Measurements from ENCODE around the gene GORASP2.

DNA sequence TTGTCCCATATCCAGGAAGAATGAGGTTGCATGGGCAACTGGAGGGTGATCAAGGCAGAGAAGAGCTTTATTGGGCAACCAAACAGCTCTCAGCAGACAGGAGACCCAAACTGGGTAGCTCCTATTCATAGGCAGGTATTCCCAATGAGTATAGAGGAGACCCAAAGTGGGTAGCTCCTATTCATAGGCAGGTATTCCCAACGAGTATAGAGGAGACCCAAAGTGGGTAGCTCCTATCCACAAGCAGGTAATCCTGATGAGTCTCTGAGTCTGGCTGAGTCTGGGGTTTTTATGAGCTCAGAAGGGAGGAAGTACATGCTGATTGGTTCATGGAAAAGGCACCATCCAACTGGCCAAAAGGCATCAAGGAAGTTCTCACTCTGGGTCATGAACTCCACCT lies 5.3 kb upstream of the GORASP2 start:
- TF ChIP-seq POLR2AphosphoS5 (IDR thresholded peaks at IDR 0.05; ENCODE audit: low read depth, low read length) (no peak), POLR2A (IDR thresholded peaks at IDR 0.05; ENCODE audit: borderline replicate concordance, extremely low read depth, insufficient read depth, insufficient read length) (no peak), CTCF (IDR thresholded peaks at IDR 0.05 in 2 of 3, conservative IDR thresholded peaks at IDR 0.05 in 1 of 3; ENCODE audit: borderline replicate concordance in 1 of 3, insufficient read depth in 1 of 3, low read depth in 2 of 3, low read length in 2 of 3) (no peak), ZNF274 (IDR thresholded peaks at IDR 0.05; ENCODE audit: low read depth, low read length) (no peak), EZH2 (IDR thresholded peaks at IDR 0.05) (no peak), CEBPB (IDR thresholded peaks at IDR 0.05; ENCODE audit: low read depth) (no peak), YY1 (IDR thresholded peaks at IDR 0.05; ENCODE audit: extremely low read depth, insufficient replicate concordance, low read depth, low read length) (no peak), RAD21 (IDR thresholded peaks at IDR 0.05; ENCODE audit: low read depth) (no peak), SP1 (IDR thresholded peaks at IDR 0.05; ENCODE audit: low read depth) (no peak), EGR1 (IDR thresholded peaks at IDR 0.05; ENCODE audit: low read depth) (no peak)
- TF ChIP-seq, protein P1, sequence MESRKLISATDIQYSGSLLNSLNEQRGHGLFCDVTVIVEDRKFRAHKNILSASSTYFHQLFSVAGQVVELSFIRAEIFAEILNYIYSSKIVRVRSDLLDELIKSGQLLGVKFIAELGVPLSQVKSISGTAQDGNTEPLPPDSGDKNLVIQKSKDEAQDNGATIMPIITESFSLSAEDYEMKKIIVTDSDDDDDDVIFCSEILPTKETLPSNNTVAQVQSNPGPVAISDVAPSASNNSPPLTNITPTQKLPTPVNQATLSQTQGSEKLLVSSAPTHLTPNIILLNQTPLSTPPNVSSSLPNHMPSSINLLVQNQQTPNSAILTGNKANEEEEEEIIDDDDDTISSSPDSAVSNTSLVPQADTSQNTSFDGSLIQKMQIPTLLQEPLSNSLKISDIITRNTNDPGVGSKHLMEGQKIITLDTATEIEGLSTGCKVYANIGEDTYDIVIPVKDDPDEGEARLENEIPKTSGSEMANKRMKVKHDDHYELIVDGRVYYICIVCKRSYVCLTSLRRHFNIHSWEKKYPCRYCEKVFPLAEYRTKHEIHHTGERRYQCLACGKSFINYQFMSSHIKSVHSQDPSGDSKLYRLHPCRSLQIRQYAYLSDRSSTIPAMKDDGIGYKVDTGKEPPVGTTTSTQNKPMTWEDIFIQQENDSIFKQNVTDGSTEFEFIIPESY (IDR thresholded peaks at IDR 0.05; ENCODE audit: extremely low read depth, insufficient replicate concordance, low read length): no peak
